ENCODE measurements around the gene SLCO4A1. TPM values are rescaled to one million over a fixed set of nuclear protein-coding genes. Genes with fewer than 3 reads are reported as not detected.

Gene SLCO4A1
- total and polyA plus RNA-seq, 2 experiments from 2014 or later = 0.22 to 0.43 TPM

- Histone ChIP-seq H3K27me3 (replicated peaks; ENCODE audit: insufficient read depth) (no peaks in the 10 kb centered on the region), H4K20me1 (ENCODE audit: insufficient read depth) (no peaks in the 10 kb centered on the region), H3K4me2 (ENCODE audit: unreplicated experiment) (no peak overlapping the region), H3K9me2 (ENCODE audit: insufficient read depth) (no peaks in the 10 kb centered on the region), H3K79me2 (ENCODE audit: insufficient read depth) (no peaks in the 10 kb centered on the region), H3F3A (ENCODE audit: insufficient read depth) (peaks cover 3% of the 10 kb centered on the region; the same call in 1 of the 2 replicates), H3K27ac (no peak overlapping the region), H3K36me3 (ENCODE audit: low read depth) (no peaks in the 10 kb centered on the region), H3K9me3 (ENCODE audit: low read depth) (no peaks in the 10 kb centered on the region), H3K4me1 (ENCODE audit: insufficient read depth) (peaks cover 6% of the 10 kb centered on the region), H3K9ac (no peak overlapping the region), H2AFZ (no peak overlapping the region), H3K4me3 (no peak overlapping the region)
- DNase-seq = no peak
- 91 to 95% methylated on average over 12 of the region's 12 CpGs for whole genome bisulfite sequencing, 2 experiments (ENCODE audit: low coverage in 1 of 2, low lambda C conversion rate in 2 of 2, missing lambda C conversion rate in 2 of 2)
- in situ Hi-C loops (cut with MboI) = no loop called here
- TF ChIP-seq EZH2phosphoT487 (IDR thresholded peaks at IDR 0.05; ENCODE audit: insufficient read depth, low read depth) = no peak
- no peak for TF ChIP-seq EZH2 (IDR thresholded peaks at IDR 0.05; ENCODE audit: insufficient read depth, poor library complexity, severe bottlenecking)
Observed at GRCh38 chr20:62653373-62653772, 11.1 kb downstream of the SLCO4A1 start.

- Histone ChIP-seq H3K27ac (no peak overlapping the region), H3K9me3 (ENCODE audit: low read depth) (no peaks in the 10 kb centered on the region), H3F3A (ENCODE audit: insufficient read depth) (peaks cover 3% of the 10 kb centered on the region; the same call in 1 of the 2 replicates), H3K9ac (no peak overlapping the region), H3K79me2 (ENCODE audit: insufficient read depth) (no peaks in the 10 kb centered on the region), H3K4me2 (ENCODE audit: unreplicated experiment) (no peak overlapping the region), H3K9me2 (ENCODE audit: insufficient read depth) (no peaks in the 10 kb centered on the region), H3K4me1 (ENCODE audit: insufficient read depth) (peaks cover 6% of the 10 kb centered on the region), H3K36me3 (ENCODE audit: low read depth) (no peaks in the 10 kb centered on the region), H2AFZ (no peak overlapping the region), H3K27me3 (replicated peaks; ENCODE audit: insufficient read depth) (no peaks in the 10 kb centered on the region), H3K4me3 (no peak overlapping the region), H4K20me1 (ENCODE audit: insufficient read depth) (no peaks in the 10 kb centered on the region)
- in situ Hi-C loops (cut with MboI) = no loop called here
- DNase-seq = no peak
- TF ChIP-seq EZH2 (IDR thresholded peaks at IDR 0.05; ENCODE audit: insufficient read depth, poor library complexity, severe bottlenecking) = no peak
- WGBS, 2 experiments (ENCODE audit: low coverage in 1 of 2, low lambda C conversion rate in 2 of 2, missing lambda C conversion rate in 2 of 2) = 95 to 96% methylated on average over 20 to 24 of the region's 24 CpGs
Observed at GRCh38 chr20:62653951-62654685, 11.8 kb downstream of the SLCO4A1 start.

GRCh38 chr20:62655282-62656196 is 13.2 kb downstream of the SLCO4A1 start:
- no peaks in the 10 kb centered on the region for H3K79me2 ChIP-seq (ENCODE audit: insufficient read depth)
- WGBS, 2 experiments (ENCODE audit: low coverage in 1 of 2, low lambda C conversion rate in 2 of 2, missing lambda C conversion rate in 2 of 2) = 81 to 86% methylated on average over 31 to 33 of the region's 38 CpGs
- TF ChIP-seq EZH2phosphoT487 (IDR thresholded peaks at IDR 0.05; ENCODE audit: insufficient read depth, low read depth) (no peak), EZH2 (IDR thresholded peaks at IDR 0.05; ENCODE audit: insufficient read depth, poor library complexity, severe bottlenecking) (no peak)
- no peak for DNase-seq
- H3K36me3 ChIP-seq (ENCODE audit: low read depth) = no peaks in the 10 kb centered on the region
- no peak overlapping the region for H3K4me2 ChIP-seq (ENCODE audit: unreplicated experiment)
- H3K9me3 ChIP-seq (ENCODE audit: low read depth) = no peaks in the 10 kb centered on the region
- H3K27ac ChIP-seq = no peak overlapping the region
- H3F3A ChIP-seq (ENCODE audit: insufficient read depth) = peaks cover 3% of the 10 kb centered on the region; the same call in 1 of the 2 replicates
- H3K4me3 ChIP-seq = no peak overlapping the region
- no peak overlapping the region for H3K9ac ChIP-seq
- H3K27me3 ChIP-seq (replicated peaks; ENCODE audit: insufficient read depth) = no peaks in the 10 kb centered on the region
- H3K9me2 ChIP-seq (ENCODE audit: insufficient read depth) = no peaks in the 10 kb centered on the region
- no peak overlapping the region for H2AFZ ChIP-seq
- in situ Hi-C loops (cut with MboI) = no loop called here
- no peaks in the 10 kb centered on the region for H4K20me1 ChIP-seq (ENCODE audit: insufficient read depth)
- peaks cover 6% of the 10 kb centered on the region for H3K4me1 ChIP-seq (ENCODE audit: insufficient read depth)

GRCh38 chr20:62656197-62656918 is 14.1 kb downstream of the SLCO4A1 start:
- Histone ChIP-seq H3K79me2 (ENCODE audit: insufficient read depth) (no peaks in the 10 kb centered on the region), H3K4me3 (no peak overlapping the region), H3F3A (ENCODE audit: insufficient read depth) (peaks cover 3% of the 10 kb centered on the region; the same call in 1 of the 2 replicates), H3K9me2 (ENCODE audit: insufficient read depth) (no peaks in the 10 kb centered on the region), H3K4me1 (ENCODE audit: insufficient read depth) (peaks cover 6% of the 10 kb centered on the region), H3K4me2 (ENCODE audit: unreplicated experiment) (no peak overlapping the region), H3K36me3 (ENCODE audit: low read depth) (no peaks in the 10 kb centered on the region), H4K20me1 (ENCODE audit: insufficient read depth) (no peaks in the 10 kb centered on the region), H2AFZ (no peak overlapping the region), H3K27me3 (replicated peaks; ENCODE audit: insufficient read depth) (no peaks in the 10 kb centered on the region), H3K9ac (no peak overlapping the region), H3K27ac (no peak overlapping the region), H3K9me3 (ENCODE audit: low read depth) (no peaks in the 10 kb centered on the region)
- WGBS, 2 experiments (ENCODE audit: low coverage in 1 of 2, low lambda C conversion rate in 2 of 2, missing lambda C conversion rate in 2 of 2) = 80 to 81% methylated on average over 37 to 38 of the region's 39 CpGs
- TF ChIP-seq EZH2 (IDR thresholded peaks at IDR 0.05; ENCODE audit: insufficient read depth, poor library complexity, severe bottlenecking) = no peak
- TF ChIP-seq EZH2phosphoT487 (IDR thresholded peaks at IDR 0.05; ENCODE audit: insufficient read depth, low read depth) = no peak
- in situ Hi-C loops (cut with MboI) = no loop called here
- no peak for DNase-seq

Measured in GM23248 (cell line).